Upper lobe of left lung (tissue), 4 donors: Measurements from ENCODE around the gene YY2.

ENCODE experiments used
- EP300 ChIP-seq, 4 donors: sonication (generic); formaldehyde crosslinking; IDR thresholded peaks; one replicate each; pipeline ENCODE4 v1.5.1; 2017; ENCODE audit warnings: antibody characterized with exemption in 4 of 4, control low read depth in 2 of 4
- POLR2A ChIP-seq, 4 donors: fragments of 450-650 bp; IDR thresholded peaks; one replicate each; pipeline ENCODE4 v1.5.1; 2016 to 2017; ENCODE audit warnings: antibody characterized with exemption in 4 of 4, mild to moderate bottlenecking in 2 of 4
- POLR2AphosphoS5 ChIP-seq, 2 donors: sonication (generic); formaldehyde crosslinking; IDR thresholded peaks; one replicate each; pipeline ENCODE4 v1.5.1; 2017; ENCODE audit warnings: antibody characterized with exemption in 2 of 2
- TF ChIP-seq, protein P1 (sequence below), 6 experiments: fragments of 450-650 bp in 4 of 6; fragments of 200-600 bp in 2 of 6; sonication (generic) in 2 of 6; IDR thresholded peaks; one replicate each; pipeline ENCODE4 v1.5.1; 2016 to 2019; ENCODE audit warnings: antibody characterized with exemption in 6 of 6

DNA sequence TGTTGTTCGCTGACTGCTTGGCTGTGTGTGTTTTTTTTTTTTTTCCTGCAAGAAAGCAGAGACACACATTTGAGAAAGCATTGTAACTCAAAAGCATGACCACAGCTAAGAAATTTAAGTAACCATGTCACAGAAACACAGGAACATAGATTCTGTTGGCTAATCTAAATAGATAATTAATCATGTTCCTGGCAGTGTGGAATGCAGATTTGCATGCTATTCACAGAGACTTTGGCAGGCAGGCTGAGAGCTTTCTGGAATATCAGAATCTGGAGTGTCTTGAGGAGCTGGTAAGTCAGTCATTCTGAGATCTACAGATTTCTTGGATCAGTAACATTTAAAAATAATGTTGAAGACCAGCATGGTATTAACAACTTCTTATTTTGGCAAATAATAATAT, 51.5 kb downstream of the YY2 start:
- TF ChIP-seq, protein P1, sequence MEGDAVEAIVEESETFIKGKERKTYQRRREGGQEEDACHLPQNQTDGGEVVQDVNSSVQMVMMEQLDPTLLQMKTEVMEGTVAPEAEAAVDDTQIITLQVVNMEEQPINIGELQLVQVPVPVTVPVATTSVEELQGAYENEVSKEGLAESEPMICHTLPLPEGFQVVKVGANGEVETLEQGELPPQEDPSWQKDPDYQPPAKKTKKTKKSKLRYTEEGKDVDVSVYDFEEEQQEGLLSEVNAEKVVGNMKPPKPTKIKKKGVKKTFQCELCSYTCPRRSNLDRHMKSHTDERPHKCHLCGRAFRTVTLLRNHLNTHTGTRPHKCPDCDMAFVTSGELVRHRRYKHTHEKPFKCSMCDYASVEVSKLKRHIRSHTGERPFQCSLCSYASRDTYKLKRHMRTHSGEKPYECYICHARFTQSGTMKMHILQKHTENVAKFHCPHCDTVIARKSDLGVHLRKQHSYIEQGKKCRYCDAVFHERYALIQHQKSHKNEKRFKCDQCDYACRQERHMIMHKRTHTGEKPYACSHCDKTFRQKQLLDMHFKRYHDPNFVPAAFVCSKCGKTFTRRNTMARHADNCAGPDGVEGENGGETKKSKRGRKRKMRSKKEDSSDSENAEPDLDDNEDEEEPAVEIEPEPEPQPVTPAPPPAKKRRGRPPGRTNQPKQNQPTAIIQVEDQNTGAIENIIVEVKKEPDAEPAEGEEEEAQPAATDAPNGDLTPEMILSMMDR (IDR thresholded peaks at IDR 0.05) = no peak
- TF ChIP-seq EP300 (IDR thresholded peaks at IDR 0.05) = no peak
- no peak for TF ChIP-seq POLR2AphosphoS5 (IDR thresholded peaks at IDR 0.05)
- TF ChIP-seq POLR2A (IDR thresholded peaks at IDR 0.05) = no peak
